ENCODE measurements around the gene RETREG2.
A peak's percentile ranks its signal among the peaks of the same experiment; 100 is the strongest.

Gene RETREG2

DNA sequence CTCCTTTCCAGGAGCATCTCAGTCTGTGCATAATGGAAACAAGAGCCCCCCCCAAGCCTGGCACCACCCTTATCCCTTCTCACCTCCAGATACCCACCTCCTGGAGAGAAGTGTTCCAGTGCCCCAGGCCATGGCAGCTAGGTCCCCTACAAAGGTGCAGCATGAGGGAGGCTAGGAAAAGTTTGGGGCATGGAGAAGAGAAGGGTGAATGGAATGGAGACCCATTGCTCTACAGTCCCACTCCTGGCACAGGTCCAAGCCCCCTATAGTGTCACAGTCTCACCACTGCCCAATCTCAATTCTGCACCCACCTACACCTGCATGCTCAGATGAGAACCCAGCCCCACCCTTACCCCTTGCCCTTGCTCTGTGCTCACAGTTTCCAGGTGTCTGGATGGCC lies 9.1 kb upstream of the RETREG2 start:
- no peak for DNase-seq (ENCODE audit: low read depth in 2 of 2, low spot score in 1 of 2)

DNA sequence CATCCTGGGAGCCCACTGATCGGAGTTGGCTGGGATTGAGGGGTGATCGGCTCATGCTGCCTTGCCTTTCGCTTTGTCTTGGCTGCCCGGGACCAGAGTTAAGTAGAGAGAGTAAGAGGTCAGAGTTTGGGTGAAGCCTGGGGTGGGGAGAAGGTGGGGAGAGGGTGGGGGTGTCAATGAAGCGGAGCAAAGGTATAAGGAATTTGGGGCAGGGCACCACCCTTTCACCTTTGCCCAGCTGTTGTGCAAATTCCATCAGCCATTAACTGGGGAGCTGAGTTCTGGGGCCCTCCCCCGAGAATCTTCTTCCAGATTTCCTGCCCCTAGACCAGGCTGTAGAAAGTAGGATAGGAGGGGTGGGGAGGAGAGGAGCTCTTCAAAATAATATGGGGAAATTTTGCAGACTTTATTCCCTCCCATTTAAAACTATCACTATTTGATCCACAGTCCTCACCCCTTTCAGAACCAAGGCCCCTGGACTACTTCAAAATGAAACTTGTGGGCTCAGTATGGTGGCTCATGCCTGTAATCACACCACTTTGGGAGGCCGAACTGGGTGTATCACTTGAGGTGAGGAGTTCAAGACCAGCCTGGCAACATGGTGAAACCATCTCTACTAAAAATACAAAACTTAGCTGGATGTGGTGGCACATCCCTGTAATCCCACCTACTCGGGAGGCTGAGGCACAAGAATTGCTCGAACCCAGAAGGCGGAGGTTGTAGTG lies 8.0 kb upstream of the RETREG2 start, which contains the start of gene SLC23A3:
Gene SLC23A3 (minus strand): TSS at position 100 of the 725 bp plus-strand sequence. CDS start 45 bp downstream, at position 55.
- DNase-seq (ENCODE audit: low read depth in 2 of 2, low spot score in 1 of 2) = no peak

DNA sequence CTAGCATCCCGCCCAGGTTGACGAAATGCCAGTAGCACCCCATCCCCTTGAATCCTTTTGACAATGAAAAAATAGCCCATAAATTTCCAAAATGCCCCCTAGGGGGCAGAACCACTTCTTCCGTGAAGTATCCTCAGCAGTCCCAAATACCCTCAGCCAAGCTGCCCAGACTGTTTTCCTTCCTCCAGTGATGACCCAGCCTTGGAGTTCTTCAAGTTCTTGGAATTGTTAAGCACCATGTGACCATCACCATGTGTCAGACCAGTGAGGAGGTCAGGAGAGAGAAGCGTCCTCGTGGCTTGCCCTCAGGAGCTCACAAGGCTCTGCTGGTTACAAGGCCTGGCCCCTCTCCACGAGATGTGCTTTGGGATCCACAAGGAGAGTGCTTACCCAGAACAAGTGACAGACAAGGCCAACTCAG lies 6.8 kb upstream of the RETREG2 start:
- DNase-seq (ENCODE audit: low read depth in 2 of 2, low spot score in 1 of 2) = no peak

DNA sequence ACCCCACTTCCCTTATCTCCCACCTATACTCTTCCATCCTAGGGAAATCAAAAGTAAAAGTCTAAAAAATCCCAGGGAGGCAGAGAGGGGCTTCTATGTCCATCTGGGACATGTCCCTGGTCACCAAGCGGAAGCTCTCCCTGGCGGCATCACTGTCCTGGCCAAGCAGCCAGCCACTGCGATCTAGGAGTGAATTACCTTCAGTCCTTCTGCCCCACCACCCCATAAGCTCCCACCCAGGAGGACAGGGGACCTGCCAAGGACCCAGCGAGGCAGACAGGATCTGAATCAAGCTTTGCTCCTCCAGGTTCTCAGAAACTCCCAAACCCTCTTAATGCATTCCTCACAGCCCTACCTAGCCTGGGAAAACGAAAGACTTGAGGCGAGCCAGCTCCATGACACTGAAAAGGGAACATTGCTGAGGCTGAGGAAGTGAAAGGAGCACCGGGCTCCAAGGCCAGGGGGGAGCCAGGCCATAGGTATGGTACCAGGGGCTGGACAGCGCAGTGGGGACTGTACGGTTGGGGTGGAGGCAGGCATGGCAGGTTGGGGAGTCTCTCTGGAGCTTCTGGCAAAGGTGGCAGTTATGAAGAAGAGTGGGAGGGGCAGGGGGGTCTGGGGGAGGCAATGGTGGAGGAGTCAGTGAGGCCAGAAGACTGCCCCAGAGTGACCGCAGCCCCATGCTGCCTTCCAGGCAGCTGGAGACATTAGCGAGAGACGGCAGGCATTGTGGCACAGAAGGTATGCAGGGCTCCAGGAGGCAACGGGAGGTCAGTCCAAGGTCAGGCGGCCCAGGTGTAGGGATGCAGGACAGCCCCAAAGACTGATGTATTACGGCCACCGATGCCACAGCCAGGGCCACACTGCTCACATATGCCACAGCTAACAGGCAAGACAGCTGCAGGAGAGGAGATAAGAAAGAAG lies 5.6 kb upstream of the RETREG2 start:
- no peak for DNase-seq (ENCODE audit: low read depth in 2 of 2, low spot score in 1 of 2)

DNA sequence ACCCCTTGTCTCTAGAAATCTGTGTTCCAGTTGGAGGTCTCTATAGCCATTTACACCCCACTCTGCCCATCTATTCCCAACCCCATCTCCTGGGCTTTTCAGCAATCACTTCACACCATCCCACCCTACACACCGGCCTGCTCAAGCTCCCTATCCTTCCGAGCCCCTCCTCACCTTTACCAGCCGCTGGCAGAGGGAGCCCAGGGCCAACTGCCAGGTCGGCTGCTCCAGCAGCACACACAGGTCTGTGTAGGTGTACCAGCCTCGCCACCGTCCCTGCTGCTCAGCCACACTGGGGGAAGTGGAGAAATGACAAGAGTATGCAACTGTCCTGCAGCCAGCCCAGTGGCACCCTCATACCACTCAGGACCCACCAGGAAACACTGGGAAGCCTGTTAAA lies 4.9 kb upstream of the RETREG2 start:
- DNase-seq (ENCODE audit: low read depth in 2 of 2, low spot score in 1 of 2) = no peak

DNA sequence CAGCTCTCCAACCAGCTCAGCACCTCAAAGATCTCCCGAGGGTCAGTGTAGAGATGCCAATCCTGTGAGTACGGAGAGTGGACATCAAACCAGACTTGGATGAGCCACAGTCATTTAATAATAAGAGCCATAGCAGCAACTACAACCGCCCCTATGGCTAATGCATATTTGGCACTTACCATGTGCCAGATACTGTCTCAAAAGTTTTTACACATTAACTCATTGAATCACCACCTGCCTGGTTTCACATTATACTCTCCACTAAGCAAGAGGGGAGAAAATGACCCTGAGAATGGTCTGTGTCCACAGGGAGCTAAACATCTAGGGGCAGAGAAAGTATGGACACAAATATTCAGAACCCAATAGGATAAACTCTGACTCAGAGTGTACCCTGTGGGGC lies 3.9 kb upstream of the RETREG2 start:
- no peak for DNase-seq (ENCODE audit: low read depth in 2 of 2, low spot score in 1 of 2)

DNA sequence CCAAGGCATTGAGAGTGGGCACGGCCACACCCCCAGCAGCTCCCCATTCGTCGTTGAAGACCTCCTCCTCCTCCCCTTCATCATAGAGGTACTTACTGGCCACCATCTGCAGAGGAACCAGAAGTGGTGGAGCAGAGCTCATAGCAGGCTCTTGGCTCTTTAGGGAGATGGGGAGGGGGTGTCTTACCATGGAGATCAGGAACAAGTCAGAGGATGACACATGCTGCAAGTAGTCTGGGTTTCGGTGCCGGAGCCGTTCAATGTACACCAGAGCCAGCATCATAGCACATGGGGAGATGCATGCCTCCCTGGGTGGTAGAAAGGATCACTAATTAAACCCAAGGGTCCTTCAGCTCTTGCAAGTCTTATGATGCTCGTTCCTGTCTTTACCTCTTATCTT lies 3.3 kb upstream of the RETREG2 start:
- no peak for DNase-seq (ENCODE audit: low read depth in 2 of 2, low spot score in 1 of 2)

DNA sequence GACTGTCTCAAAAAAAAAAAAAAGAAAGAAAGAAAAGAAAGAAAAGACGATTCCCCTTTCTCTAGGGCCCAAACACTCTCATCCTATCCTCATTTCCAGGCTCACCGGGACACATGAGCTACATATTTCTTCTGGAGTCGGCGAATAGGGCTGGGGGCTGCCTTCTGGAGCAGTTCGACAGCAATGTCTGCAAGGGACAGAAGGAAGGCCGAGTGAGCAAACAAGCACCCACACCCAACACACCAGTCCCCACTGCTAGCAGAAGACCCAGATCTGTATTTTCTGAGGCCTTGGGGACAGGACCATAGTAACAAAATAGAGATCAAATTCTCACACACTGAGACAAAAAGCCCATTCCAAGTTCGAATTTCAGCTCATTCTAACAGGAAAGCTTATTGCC lies 2.6 kb upstream of the RETREG2 start:
- no peak for DNase-seq (ENCODE audit: low read depth in 2 of 2, low spot score in 1 of 2)

DNA sequence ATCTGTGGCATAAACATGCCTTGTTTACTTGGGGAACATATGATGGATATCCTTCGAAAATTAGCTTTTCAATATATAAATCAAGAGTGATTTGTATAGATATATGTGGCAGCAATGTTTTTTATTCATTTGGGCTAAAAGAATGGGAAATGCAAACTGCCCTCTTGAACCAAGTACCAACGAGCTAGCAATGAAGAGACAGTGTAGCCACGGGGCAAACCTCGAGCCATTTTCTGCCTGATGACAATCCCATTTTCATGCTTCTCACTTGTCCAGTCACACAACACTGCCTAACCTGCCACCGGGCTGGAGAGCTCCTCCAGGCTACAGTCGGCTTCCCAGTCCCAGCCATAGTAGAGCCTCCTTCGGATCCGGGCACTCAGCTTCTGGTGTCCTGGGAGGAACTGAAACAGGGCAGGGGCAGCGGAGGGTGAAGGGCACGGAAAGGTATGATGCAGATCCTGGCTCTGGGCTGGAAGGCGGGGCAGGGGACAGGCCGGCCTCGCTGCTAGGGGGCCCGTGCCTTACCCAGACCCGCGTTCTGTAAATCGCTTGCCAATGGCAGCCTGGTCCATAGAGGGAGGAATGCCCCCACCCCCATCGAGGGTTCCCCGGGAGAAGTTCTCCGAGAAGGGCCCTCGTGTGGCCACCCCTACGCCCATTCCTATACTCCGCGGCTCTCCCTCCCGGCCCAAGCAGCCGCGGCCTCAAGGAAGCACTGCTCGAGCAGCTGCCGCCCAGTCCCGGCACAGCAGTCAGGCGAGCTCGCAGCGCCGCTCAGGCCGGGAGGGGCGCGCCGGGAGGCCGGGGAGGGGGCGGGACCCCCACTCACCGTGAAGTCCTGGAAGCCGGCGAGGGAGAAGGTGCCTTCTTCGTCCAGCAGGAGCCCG lies 1.9 kb upstream of the RETREG2 start:
- DNase-seq (ENCODE audit: low read depth in 2 of 2, low spot score in 1 of 2) = no peak

DNA sequence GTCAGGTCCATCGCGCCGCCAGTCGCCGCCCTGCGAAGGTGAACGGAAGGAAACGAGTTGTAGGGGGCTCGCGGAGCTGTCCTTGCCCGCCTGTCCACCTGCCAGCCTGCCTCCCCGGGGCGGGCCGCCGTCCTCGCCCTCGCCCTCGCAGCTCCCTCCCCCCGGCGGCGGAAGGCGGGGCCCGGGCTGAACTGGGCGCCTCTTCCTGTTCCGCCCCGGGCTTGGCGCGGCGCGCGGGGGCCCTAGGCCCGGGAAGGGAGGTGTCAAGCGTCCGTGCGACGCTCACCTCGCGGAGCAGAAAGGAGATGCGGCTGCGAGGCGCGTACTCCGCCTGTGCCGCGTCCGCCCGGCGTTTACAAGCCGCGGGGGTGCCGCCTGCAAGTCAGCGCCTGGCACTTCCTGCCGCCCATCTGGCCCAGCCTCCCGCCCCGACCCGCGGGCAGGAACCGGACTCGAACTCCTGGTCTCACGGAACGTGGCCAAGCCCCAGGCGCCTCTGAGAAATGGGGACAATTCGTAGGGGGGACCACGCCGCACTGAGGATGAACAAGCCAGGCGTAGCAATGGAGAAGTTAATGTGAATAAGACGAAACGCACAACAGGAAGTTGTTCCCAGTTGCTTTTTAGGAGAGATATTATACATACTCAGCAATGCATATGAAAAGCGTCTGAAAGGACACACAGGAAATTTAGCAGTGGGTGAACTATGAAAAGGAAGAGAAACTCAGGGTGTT lies 1.1 kb upstream of the RETREG2 start, which contains the start of gene CNPPD1:
Gene CNPPD1 (minus strand): TSS at position 108 of the 734 bp plus-strand sequence. CDS start 97 bp downstream, at position 11.
- DNase-seq (ENCODE audit: low read depth in 2 of 2, low spot score in 1 of 2) = peak; percentile 56 to 77

DNA sequence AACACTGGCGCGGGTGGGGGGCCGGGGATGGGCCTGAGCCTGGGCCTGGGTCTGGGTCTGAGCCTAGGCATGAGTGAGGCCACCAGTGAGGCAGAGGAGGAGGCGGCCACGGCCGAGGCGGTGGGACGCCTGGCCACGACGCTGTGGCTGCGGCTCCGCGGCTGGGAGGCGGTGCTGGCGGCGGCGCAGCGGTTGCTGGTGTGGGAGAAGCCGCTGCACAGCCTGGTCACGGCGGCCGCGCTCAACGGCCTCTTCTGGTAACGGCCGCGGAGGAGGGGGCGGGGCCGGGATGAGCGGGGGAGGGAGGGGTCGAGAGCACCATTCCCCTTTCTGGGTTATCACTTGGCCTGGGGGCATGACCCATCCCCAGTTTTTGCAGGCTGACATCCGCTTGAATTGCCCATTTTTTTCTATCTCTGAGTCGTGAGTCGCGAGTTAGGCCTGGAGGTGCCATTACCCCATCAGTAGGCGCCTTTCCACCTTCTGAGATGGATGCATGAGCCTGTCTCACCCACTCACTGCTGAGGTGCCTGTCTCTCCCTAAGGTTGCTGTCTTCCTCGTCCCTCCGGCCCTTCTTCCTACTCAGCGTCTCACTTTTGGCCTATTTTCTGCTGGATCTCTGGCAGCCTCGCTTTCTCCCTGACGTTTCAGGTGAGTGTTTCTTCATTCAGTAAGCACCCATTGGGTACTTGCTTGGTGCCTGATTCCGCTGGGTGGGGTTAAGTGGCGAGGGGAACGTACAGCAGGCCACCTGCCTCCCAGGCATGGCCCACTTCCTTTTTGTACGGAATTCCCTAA lies 501 bp downstream of the RETREG2 start:
- no peak for DNase-seq (ENCODE audit: low read depth in 2 of 2, low spot score in 1 of 2)

DNA sequence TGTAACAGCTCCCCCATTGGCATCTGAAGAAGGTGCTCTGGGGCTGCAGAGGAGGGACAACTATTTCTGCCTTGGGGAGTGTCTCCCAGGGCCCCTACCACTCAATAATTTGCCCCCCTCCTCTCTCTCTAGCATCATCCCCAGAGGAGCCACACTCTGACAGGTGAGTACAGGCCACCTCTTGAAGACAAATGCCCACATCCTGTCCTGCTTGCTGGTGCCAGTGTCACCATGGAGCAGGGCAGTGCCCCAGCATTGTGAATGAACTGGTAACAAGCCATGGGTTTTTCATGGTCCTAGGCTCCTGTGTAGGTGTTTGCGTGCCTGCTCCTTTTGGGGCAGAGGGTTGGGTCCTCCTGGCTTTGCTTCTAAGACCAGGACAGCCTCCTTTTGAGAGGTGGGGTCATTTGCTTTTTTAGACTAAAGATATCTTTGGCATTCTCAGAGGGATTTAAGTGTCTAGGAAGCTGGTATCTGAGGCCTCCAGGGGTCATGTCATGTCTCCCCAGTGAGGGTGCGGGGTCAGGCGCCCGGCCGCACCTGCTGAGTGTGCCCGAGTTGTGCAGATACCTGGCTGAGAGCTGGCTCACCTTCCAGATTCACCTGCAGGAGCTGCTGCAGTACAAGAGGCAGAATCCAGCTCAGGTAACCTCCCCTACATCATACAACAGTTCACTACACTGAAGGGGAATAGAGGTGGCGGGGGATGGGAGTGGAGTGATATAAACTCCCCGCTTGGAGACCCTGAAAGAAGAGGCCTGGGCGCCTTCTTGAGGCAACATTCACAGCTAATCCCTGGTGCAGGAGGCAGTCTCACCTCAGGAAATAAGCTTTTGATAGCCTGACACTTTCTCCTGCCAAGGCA lies 1.8 kb downstream of the RETREG2 start:
- DNase-seq (ENCODE audit: low read depth in 2 of 2, low spot score in 1 of 2) = no peak

DNA sequence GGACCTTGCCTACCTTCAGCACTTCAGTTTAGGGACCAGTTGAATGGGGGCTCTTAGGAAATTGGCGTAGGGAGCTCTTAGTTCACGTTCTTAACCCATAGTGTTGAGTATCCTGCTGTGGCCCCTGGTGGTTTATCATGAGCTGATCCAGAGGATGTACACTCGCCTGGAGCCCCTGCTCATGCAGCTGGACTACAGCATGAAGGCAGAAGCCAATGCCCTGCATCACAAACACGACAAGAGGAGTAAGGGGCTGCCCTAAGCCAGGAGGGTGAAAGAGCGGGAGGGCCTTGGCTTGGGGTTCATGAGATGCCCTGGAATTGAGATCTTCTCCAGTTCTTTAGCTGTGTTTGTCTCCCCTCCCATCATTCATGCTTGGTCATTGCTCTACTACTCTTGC lies 2.9 kb downstream of the RETREG2 start:
- DNase-seq (ENCODE audit: low read depth in 2 of 2, low spot score in 1 of 2) = no peak

DNA sequence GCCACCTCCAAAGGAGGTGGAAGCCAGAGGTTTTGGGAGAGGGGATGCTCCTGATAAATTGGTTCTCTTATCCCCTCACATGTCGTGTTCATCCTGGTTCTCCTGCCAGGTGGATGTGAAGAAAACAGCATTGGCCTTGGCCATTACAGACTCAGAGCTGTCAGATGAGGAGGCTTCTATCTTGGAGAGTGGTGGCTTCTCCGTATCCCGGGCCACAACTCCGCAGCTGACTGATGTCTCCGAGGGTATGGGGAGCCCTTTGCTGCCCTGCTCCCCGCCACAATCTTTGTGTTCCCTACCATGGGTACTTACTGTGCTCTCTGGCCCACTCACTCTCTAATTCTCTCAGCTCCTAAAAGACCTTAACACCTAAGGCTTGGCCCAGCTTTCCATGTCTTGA lies 3.5 kb downstream of the RETREG2 start:
- no peak for DNase-seq (ENCODE audit: low read depth in 2 of 2, low spot score in 1 of 2)

DNA sequence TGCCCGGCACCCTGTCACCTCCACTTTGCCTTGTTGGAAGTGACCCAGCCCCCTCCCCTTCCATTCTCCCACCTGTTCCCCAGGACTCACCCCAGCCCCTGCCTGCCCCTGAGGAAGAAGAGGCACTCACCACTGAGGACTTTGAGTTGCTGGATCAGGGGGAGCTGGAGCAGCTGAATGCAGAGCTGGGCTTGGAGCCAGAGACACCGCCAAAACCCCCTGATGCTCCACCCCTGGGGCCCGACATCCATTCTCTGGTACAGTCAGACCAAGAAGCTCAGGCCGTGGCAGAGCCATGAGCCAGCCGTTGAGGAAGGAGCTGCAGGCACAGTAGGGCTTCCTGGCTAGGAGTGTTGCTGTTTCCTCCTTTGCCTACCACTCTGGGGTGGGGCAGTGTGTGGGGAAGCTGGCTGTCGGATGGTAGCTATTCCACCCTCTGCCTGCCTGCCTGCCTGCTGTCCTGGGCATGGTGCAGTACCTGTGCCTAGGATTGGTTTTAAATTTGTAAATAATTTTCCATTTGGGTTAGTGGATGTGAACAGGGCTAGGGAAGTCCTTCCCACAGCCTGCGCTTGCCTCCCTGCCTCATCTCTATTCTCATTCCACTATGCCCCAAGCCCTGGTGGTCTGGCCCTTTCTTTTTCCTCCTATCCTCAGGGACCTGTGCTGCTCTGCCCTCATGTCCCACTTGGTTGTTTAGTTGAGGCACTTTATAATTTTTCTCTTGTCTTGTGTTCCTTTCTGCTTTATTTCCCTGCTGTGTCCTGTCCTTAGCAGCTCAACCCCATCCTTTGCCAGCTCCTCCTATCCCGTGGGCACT lies 4.5 kb downstream of the RETREG2 start:
- DNase-seq (ENCODE audit: low read depth in 2 of 2, low spot score in 1 of 2) = no peak

DNA sequence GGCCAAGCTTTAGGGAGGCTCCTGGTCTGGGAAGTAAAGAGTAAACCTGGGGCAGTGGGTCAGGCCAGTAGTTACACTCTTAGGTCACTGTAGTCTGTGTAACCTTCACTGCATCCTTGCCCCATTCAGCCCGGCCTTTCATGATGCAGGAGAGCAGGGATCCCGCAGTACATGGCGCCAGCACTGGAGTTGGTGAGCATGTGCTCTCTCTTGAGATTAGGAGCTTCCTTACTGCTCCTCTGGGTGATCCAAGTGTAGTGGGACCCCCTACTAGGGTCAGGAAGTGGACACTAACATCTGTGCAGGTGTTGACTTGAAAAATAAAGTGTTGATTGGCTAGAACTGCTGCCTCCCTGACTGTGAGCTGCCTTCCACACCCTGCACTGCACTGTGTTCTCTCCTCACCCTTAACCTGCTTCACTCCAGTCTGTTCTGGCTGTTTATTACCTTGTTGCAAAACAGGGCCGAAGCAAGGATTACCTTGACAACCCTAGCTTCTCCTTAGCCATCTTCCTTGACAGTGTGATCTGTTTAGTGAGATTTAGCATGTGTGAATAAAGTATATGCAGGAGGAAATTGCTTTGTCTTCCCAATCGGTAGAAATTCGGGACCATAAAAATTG lies 5.2 kb downstream of the RETREG2 start:
- DNase-seq (ENCODE audit: low read depth in 2 of 2, low spot score in 1 of 2) = no peak

DNA sequence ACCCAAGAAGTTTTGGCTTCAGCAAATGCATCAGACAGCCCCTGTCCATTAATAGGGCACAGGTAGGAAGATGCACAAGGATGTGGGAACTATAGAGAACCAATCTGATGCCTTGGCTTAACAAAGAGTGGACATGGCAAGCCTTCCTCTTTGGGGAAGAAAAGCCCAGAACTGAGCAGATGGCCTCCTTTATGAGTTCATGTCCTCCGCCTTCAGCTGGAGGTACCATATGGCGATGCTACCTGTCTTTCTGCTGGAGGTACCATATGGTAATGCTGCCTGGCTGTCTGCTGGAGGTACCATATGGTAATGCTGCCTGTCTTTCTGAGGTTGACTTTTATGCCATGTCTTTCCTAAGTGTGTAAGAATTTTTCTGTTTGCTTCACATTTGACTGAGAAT lies 6.0 kb downstream of the RETREG2 start:
- DNase-seq (ENCODE audit: low read depth in 2 of 2, low spot score in 1 of 2) = no peak

Measured in stimulated activated CD8-positive, alpha-beta memory T cell treated with anti-CD3 and anti-CD28 coated beads, Interleukin-4, amount 100 ng/mL, for 1 hour (primary cell).